Ascending aorta (tissue), 2 donors: ENCODE data around the gene FSTL4. TPM values are rescaled to one million over a fixed set of nuclear protein-coding genes. Genes with fewer than 3 reads are reported as not detected.

Experiments
- DNase-seq, 2 donors: peaks; one replicate each; pipeline ENCODE4 v3.0.0-alpha.2; 2019; ENCODE audit warnings: low spot score in 2 of 2
- H3K27ac ChIP-seq, 2 donors: fragments of 200-600 bp; sonication (generic); one replicate each; pipeline ENCODE4 v1.5.1; 2016 to 2017; ENCODE audit warnings: mild to moderate bottlenecking in 1 of 2
- H3K27me3 ChIP-seq: fragments of 200-600 bp; sonication (generic); one replicate; pipeline ENCODE4 v1.5.1; 2017
- H3K36me3 ChIP-seq, 2 donors: fragments of 200-600 bp; sonication (generic); one replicate each; pipeline ENCODE4 v1.5.1; 2016
- H3K4me1 ChIP-seq, 2 donors: fragments of 200-600 bp; sonication (generic); one replicate each; pipeline ENCODE4 v1.5.1; 2016 to 2017; ENCODE audit warnings: mild to moderate bottlenecking in 1 of 2
- H3K4me3 ChIP-seq, 2 donors: fragments of 200-600 bp; sonication (generic); one replicate each; pipeline ENCODE4 v1.5.1; 2016 to 2017; ENCODE audit warnings: mild to moderate bottlenecking in 1 of 2
- H3K9me3 ChIP-seq, 2 donors: fragments of 200-600 bp; sonication (generic); one replicate each; pipeline ENCODE4 v1.5.1; 2016
- CTCF ChIP-seq, 3 experiments: fragments of 200-600 bp in 2 of 3; fragments of 450-650 bp in 1 of 3; sonication (generic) in 2 of 3; IDR thresholded peaks; one replicate each; pipeline ENCODE4 v1.5.1; 2016 to 2019; ENCODE audit warnings: antibody characterized with exemption in 3 of 3, mild to moderate bottlenecking in 1 of 3, moderate library complexity in 1 of 3
- intact Hi-C: fragments of 100-400 bp; cut with DNase I; formaldehyde crosslinking; loops from one replicate; pipeline ENCODE4 v1.15.1; 2023
- total RNA-seq: library from RNA; depleted of rRNA; stranded (reverse); fragments of >200 nt; gene quantifications from one replicate; pipeline ENCODE4 v1.1.0, GENCODE V29; 2016

Gene FSTL4
- total RNA-seq, 1 donor from 2014 or later: 0.11 TPM

DNA sequence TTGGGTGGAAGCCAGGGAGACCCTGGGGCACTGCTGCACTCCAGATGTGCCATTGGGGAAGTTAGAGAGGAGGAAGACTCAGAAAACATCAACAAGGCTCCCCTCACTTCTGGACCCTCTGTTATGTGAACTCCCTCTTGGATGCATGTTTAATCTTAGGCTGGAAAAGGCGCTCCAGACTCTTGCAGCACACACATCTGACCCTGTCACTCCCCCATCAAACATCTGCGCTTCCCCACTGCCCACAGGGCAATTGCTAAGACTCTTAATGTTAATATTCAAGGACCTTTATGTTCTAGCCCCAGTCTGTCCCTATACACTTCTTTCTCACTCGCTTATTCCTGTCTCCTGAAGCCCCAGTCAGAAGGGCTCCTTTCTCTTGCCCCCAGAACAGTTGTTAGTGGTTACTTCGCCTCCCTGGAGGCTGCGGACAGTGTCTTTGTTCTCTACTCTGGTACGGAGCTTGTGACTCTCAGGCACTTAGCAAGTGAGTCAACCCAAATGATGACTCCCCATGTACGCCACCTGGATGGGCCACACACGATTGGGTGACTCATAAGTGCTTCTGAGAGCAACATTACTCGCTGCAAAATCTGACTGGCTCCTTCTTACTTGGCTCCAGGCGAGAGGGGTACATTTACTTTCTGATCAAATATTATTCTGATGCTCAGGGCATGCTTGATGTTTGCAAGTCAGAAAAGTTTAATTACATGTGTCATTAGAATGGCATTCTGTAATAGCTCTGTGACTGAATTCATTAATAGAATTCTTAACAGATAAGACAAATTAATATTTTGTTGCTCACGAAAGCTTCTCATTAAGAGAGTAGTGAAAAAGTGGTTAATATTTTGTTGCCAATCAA is 366.9 kb downstream of the FSTL4 start:
- Histone ChIP-seq H3K27me3 (no peaks in the 10 kb centered on the region), H3K4me1 (no peaks in the 10 kb centered on the region), H3K27ac (no peak overlapping the region), H3K9me3 (no peaks in the 10 kb centered on the region), H3K36me3 (no peaks in the 10 kb centered on the region), H3K4me3 (no peak overlapping the region)
- intact Hi-C loops: loop anchor here (10.0 kb wide), 1 partner anchor 131 kb away; no protein-coding TSS in a partner anchor
- TF ChIP-seq CTCF (IDR thresholded peaks at IDR 0.05): no peak
- no peak for DNase-seq

GRCh38 chr5:133244242-133244641 is 368.1 kb downstream of the FSTL4 start:
- H3K36me3 ChIP-seq: no peaks in the 10 kb centered on the region
- no peak overlapping the region for H3K27ac ChIP-seq
- no peaks in the 10 kb centered on the region for H3K27me3 ChIP-seq
- no peak for DNase-seq
- no peaks in the 10 kb centered on the region for H3K9me3 ChIP-seq
- no peak overlapping the region for H3K4me3 ChIP-seq
- TF ChIP-seq CTCF (IDR thresholded peaks at IDR 0.05): no peak
- no peaks in the 10 kb centered on the region for H3K4me1 ChIP-seq
- intact Hi-C loops: loop anchor here (10.0 kb wide), 1 partner anchor 129 kb away; no protein-coding TSS in a partner anchor

GRCh38 chr5:133243196-133243595 is 369.1 kb downstream of the FSTL4 start:
- intact Hi-C loops: loop anchor here (10.0 kb wide), 1 partner anchor 128 kb away; no protein-coding TSS in a partner anchor

DNA sequence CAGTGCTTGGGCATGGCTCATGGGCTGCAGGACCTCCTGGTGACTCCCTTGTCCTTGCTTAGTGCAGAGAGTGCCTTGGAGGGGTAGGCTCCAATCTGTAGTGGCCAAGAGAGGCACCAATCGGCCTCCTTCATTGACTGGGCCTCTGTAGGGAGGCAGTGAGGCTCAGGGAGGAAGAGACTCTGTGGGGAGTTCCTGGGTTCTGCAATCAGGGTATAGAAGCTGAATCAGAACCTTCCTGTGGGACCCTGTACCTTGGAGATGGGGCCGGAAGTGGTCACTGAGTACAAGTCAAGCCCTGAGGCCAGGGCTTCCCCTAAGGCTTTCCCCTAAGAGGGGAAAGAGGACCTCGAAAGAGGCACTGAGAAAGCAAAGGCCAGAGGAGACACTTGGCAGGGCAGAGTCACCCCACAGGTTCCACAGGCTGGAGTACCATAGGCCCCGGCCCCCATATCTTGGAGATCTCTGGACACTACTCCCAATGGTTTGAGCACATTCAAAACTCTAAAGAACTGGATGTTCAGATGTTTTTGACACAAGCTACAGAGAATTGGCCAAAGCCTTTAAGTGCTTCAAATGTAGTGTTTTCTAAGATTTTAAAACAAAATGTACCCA is 370.0 kb downstream of the FSTL4 start:
- intact Hi-C loops: loop anchor here (10.0 kb wide), 1 partner anchor 128 kb away; no protein-coding TSS in a partner anchor
- Histone ChIP-seq H3K27me3 (no peaks in the 10 kb centered on the region), H3K9me3 (no peaks in the 10 kb centered on the region), H3K36me3 (no peaks in the 10 kb centered on the region), H3K4me1 (no peaks in the 10 kb centered on the region), H3K27ac (no peak overlapping the region), H3K4me3 (no peak overlapping the region)
- DNase-seq: no peak
- no peak for TF ChIP-seq CTCF (IDR thresholded peaks at IDR 0.05)

More at GRCh38 chr5:133243196-133243595, 369.1 kb downstream of the FSTL4 start:
- no peaks in the 10 kb centered on the region for H3K9me3 ChIP-seq
- H3K4me3 ChIP-seq: no peak overlapping the region
- TF ChIP-seq CTCF (IDR thresholded peaks at IDR 0.05): no peak
- no peaks in the 10 kb centered on the region for H3K4me1 ChIP-seq
- H3K36me3 ChIP-seq: no peaks in the 10 kb centered on the region
- H3K27me3 ChIP-seq: no peaks in the 10 kb centered on the region
- DNase-seq: no peak
- H3K27ac ChIP-seq: no peak overlapping the region

GRCh38 chr5:133241179-133242092 is 370.9 kb downstream of the FSTL4 start:
- no peak for DNase-seq
- no peak overlapping the region for H3K27ac ChIP-seq
- no peaks in the 10 kb centered on the region for H3K4me1 ChIP-seq
- H3K36me3 ChIP-seq: no peaks in the 10 kb centered on the region
- H3K27me3 ChIP-seq: no peaks in the 10 kb centered on the region
- H3K9me3 ChIP-seq: no peaks in the 10 kb centered on the region
- intact Hi-C loops: loop anchor here (10.0 kb wide), 1 partner anchor 127 kb away; no protein-coding TSS in a partner anchor
- no peak for TF ChIP-seq CTCF (IDR thresholded peaks at IDR 0.05)
- no peak overlapping the region for H3K4me3 ChIP-seq
